Epithelial cell of proximal tubule (primary cell): ENCODE results near the gene INHBC. TPM values are rescaled to one million over a fixed set of nuclear protein-coding genes. Genes with fewer than 3 reads are reported as not detected.

Experiments used
- DNase-seq: peaks from one replicate; pipeline ENCODE4 v3.0.0-alpha.2; 2011; ENCODE audit warnings: low read depth
- H3K4me3 ChIP-seq: 2 replicates; pipeline ENCODE4 v1.5.1; 2011; ENCODE audit warnings: low read depth, mild to moderate bottlenecking, low read length
- CTCF ChIP-seq: conservative IDR thresholded peaks from 2 replicates; pipeline ENCODE4 v1.5.1; 2012; ENCODE audit warnings: low read depth, mild to moderate bottlenecking, low read length
- total RNA-seq: library from RNA; depleted of rRNA; stranded (reverse); fragments of >200 nt; gene quantifications from 2 replicates; pipeline ENCODE4 v1.2.3, GENCODE V29; 2015

The INHBC gene
- total RNA-seq, 1 donor from 2014 or later, result not detected

- no peak overlapping the region for H3K4me3 ChIP-seq
- DNase-seq, result no peak
- TF ChIP-seq CTCF, result no peak
Measured at GRCh38 chr12:57469296-57470164, 34.9 kb downstream of the INHBC start.

GRCh38 chr12:57470286-57470969 lies 35.8 kb downstream of the INHBC start:
- no peak overlapping the region for H3K4me3 ChIP-seq
- DNase-seq, result no peak
- TF ChIP-seq CTCF, result no peak

GRCh38 chr12:57470970-57471656 lies 36.5 kb downstream of the INHBC start:
- no peak overlapping the region for H3K4me3 ChIP-seq
- no peak for TF ChIP-seq CTCF
- no peak for DNase-seq

- no peak for DNase-seq
- TF ChIP-seq CTCF, result no peak
- no peak overlapping the region for H3K4me3 ChIP-seq
Measured at GRCh38 chr12:57471661-57472060, 37.1 kb downstream of the INHBC start.

- no peak for TF ChIP-seq CTCF
- H3K4me3 ChIP-seq, result no peak overlapping the region
- no peak for DNase-seq
Measured at GRCh38 chr12:57472391-57472790, 37.8 kb downstream of the INHBC start.

GRCh38 chr12:57473392-57473791 lies 38.8 kb downstream of the INHBC start:
- H3K4me3 ChIP-seq, result no peak overlapping the region
- TF ChIP-seq CTCF, result no peak
- DNase-seq, result no peak
